GM19328 (cell line): ENCODE measurements around the gene SLC12A9.

Experiments
- ATAC-seq: cut with Tn5 transposase; IDR thresholded peaks from one replicate; pipeline ENCODE4 v1.9.1; 2021; ENCODE audit warnings: mild to moderate bottlenecking, moderate library complexity; ENCODE audit not compliant: unreplicated experiment

Gene SLC12A9

DNA sequence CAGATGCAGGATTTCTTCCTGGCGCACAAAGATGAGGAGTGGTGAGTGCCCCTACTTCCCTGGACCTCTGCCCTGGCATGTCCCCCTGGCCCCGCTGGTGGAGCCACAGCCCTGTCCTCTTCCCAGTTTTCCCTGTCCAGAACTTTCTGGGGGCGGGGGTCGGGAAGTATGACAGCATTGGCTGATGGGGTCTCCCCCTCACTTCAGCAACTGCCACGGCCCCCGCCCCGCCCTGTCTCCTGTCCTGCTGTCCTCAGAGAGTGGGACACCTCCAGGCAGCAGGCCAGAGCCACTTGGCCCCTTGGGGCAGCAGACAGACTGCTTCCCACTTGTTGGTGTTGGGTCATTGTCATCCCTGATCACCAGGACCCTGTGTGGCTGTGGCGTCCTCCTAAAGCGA is 29.7 kb downstream of the SLC12A9 start:
- ATAC-seq: no peak

DNA sequence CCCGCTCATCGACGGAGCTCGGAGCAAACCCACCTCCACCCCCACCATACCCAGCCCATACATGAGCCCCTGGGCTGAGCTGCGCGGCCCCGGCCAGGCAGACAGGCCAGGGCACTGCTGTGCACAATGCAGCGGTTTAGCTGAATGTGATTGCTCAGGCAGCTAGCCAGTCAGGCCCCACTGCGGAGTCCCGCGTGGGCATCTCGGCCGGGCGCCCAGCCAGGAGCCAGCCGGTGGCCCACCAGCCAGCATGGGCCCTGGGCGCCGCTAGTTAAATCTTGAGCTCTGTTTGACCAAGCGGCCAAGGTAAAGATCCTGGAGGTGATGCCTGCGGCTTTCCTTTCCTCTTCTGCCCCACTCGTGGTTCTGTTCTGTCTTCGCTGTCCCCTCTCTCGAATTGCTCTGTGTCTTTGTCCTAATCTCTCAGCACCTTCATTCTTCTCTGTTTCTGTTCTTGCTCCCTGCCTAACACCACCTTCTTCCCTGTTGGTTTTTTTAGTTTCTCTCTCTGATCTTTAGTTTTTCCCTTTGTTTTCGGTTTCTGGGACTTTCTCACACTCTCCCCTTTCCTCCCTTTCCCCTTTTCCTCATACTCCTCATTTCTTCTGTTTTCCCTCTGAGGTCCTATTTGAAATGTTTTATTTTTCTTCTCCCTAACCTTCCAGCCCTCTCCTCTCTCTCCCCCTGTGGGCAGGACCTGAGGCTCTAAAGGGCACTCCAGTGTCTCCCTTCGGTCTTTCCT is 30.4 kb downstream of the SLC12A9 start:
- ATAC-seq: no peak

DNA sequence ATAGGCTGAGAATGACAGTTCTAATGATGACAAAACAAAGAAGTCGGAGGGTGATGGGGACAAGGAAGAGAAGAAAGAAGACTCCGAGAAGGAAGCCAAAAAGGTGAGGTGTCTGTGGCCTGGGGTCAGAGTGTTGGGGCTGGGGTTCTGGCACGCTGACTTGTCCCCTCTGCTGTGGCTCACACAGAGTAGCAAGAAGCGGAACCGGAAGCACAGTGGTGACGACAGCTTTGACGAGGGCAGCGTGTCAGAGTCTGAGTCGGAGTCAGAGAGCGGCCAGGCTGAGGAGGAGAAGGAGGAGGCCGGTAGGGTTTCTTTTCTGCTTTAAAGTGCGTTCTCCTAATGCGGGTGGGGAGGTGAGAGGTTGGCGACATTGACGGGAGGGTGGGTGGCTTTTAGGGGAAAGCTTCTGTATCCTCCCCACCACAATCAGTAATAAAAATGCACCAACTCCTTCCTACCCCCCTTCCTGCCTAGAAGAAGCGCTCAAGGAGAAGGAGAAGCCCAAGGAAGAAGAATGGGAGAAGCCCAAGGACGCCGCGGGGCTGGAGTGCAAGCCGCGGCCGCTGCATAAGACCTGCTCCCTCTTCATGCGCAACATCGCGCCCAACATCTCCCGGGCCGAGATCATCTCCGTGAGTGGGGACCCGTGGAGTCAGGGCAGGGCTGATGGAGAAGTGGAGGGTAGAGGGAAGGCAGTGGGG is 32.4 kb downstream of the SLC12A9 start:
- no peak for ATAC-seq

DNA sequence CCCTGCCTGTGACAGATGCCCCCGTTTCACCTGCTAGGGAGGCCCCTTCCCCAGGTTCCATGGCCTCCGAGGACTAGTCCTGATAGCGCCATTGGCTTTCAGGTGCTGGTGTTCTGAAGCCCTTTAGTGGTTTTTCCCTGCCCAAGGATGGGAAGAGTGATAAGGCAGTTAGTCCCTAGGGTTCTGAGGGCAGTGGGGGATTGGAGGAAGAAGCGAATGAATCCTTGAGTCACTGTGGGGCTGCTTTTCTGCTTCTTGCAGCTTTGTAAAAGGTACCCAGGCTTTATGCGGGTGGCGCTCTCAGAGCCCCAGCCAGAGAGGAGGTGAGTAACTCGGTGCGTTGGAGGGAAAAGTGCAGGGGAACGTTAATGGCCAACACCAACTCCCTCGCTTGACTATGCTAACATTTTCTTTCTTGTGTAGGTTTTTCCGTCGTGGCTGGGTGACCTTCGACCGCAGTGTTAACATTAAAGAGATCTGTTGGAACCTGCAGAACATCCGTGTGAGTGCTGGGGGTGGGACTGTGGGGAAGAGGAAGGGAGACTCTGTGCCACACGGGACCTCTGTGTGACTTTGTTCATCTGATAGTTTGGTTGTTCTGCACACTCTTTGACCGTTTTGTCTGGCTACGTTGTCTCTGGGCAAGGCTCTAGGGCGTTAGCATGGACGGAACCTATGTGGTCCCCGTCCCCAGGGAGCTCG is 33.1 kb downstream of the SLC12A9 start:
- ATAC-seq: no peak

DNA sequence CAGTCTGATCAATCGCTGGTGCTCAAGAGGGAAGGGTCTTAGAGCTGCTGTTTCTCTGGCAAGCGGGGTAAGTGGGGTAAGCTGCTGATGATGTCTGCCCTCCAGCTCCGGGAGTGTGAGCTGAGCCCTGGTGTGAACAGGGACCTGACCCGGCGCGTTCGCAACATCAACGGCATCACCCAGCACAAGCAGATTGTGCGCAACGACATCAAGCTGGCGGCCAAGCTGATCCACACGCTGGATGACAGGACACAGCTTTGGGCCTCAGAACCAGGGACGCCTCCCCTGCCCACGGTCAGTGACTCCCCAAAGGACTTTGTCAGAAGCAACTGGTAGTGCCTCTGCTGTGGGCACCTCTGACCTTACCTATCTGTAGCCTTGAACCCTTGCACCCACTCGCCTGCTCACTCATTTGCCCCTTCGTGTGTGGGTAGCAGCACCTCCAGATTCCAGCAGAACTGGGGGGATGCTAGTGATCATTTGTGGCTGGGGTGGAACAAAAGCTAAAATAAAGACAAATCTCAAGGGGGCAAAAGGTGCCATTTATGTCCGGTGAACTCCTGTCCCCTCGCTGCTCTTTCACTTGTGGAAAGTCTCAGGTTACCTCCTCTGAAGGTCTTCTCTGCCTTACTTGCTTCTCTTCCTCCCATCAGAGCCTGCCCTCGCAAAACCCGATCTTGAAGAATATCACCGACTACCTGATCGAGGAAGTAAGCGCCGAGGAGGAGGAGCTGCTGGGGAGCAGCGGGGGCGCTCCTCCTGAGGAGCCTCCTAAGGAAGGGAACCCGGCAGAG is 33.8 kb downstream of the SLC12A9 start:
- no peak for ATAC-seq

DNA sequence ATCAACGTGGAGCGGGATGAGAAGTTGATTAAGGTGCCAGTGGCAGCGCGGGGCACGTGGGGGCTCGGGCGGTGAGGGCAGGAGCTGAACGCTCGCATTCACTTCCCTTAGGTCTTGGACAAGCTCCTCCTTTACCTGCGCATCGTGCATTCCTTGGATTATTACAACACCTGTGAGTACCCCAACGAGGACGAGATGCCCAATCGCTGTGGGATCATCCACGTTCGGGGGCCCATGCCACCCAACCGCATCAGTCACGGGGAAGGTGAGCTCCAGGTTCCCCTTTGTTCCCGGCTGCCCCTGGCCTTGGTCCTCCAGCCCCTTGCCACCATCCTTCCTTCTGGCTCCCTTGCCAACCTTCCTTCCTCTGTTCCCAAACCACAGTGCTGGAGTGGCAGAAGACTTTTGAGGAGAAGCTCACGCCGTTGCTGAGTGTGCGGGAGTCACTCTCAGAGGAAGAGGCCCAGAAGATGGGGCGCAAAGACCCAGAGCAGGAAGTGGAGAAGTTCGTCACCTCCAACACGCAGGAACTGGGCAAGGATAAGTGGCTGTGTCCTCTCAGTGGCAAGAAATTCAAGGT is 34.5 kb downstream of the SLC12A9 start:
- no peak for ATAC-seq

DNA sequence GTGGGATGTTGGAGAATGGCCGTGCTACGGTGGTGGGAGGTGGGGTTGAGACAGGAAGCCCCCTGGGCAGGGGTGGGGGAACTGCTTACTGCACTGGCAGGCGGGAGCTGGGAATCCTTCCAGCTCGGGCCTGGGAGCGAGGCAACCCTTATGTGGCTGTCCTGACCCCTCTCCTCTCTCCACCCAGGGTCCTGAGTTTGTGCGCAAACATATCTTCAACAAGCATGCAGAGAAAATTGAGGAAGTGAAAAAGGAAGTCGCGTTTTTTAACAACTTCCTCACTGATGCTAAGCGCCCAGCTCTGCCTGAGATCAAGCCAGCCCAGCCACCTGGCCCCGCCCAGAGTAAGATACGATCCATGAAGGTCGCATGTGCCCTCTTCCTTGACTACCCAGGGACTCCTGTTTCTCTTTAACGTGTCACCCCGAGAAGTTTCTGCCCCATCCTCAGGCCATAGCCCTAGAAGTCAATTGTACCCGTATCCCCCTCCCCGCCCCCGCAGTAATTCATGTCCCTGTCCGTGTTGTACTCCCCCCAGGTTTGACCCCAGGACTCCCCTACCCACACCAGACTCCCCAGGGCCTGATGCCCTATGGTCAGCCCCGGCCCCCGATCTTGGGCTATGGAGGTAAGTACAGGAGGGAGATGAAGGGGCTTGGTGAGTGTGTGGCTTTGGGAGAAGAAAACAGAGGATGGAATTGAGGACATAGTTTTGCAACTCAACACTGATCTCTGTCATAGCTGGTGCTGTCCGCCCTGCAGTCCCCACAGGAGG is 35.2 kb downstream of the SLC12A9 start:
- no peak for ATAC-seq

DNA sequence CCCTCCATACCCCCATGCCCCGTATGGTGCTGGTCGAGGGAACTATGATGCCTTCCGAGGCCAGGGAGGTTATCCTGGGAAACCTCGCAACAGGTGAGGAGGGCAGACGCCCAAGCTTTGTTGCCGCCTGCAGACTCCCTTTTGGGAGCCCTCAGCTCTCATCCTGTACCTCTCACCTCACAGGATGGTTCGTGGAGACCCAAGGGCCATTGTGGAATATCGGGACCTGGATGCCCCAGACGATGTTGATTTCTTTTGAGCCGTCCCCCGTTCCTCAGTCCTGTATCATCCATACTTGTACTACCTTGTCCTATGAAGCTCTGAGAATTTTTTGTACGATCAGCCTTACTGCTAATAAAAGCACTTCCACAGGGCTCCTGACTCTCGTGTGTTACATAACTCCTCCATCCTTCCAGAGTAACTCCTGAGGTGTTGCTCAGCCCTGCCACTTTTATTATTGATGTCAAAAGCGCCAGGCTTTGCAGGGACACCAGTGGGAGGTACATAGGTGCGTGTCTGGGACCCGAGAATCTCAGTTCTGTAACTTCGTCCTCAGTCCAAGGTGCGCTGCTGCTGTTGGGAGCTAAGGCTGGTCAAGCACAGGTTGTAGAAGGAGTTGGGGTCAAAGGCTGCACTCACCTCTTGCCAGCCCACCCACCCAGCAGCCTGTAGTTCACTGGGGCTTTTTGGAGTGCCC is 35.9 kb downstream of the SLC12A9 start:
- ATAC-seq: no peak

DNA sequence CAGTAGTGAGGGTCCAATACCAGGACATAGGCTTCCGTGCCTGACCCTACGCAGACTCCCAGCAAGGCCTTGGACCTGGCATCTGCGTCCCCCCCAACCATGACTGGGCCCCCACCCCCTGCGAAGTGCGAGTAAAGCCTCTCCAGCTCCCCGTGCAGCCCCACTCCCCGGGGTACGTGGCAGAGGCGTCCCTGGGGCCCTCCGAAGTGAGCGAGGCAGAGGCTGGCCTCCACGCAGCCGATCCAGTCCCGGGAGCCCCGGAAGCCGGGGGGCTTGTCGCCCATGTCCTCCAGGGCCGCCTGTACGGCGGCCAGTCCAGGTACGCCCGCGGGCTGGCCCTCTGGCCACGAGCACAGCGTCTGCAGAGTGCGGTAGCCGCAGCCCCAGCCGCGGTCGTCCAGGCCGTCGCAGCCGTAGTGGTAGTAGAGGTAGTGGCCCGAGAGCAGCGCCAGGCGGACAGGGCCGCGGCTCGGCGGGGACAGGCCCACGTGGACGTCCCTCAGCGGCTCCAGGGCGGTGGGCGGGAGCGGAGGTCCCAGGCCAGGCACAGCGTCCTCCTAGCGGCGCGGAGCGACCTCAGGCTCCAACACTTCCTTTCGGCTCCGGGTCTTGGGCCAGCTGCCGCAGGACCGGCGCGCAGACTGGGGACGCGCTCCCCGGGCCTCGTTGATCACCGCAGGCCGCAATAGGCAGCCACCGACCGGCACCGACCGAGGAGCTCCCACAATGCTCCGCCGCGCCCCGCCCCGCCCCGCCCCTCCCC is 36.7 kb downstream of the SLC12A9 start, which contains the start of gene UFSP1:
Gene UFSP1, minus strand, starts transcription at position 728 of the 763 bp plus-strand sequence. Its CDS starts 444 bp downstream, at position 284.
- ATAC-seq: peak; percentile 24

DNA sequence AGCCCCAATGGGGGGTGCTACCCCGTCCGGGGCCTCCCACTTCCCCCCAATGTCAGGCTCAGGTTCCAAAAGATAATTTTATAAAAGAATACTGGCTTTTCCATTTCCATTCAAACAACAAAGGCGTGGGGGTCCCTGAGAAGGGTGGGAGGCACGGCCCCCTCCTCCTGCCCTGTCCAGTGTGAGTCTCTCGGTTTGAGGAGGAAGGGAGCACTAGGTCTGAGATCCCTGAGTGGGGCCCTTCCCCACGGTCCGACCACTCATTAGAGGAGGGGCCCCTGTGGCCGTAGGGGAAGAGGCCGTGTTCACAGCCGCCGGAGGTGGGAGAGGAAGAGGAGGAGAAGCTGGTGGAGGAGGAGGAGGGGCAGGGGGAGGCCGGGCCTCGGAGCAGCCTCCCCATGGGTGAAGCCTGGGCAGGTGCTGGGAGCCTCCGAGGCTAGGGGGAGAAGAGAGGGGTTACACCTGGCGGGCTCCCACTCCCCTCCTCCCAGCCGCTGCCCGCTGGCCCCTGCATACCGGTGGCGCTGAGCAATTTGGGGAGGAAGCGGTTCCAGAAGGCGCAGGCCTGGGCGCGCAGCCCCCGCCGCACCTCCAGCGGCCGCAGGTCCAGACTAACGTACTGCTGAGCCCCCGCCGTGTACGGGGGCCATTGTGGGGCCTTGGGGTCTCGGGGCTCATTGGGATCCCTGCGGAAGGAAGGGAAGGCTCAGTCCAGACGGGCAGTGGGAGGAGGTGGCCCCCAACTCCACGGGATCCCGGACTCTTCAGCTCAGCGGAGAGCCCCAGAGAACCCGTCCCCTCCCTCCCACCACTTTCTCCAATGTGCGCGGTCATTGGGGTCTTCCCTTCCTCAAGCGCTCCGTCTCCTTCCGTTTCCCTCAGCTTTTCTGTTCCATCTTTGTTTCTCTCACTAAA is 38.4 kb downstream of the SLC12A9 start:
- no peak for ATAC-seq

DNA sequence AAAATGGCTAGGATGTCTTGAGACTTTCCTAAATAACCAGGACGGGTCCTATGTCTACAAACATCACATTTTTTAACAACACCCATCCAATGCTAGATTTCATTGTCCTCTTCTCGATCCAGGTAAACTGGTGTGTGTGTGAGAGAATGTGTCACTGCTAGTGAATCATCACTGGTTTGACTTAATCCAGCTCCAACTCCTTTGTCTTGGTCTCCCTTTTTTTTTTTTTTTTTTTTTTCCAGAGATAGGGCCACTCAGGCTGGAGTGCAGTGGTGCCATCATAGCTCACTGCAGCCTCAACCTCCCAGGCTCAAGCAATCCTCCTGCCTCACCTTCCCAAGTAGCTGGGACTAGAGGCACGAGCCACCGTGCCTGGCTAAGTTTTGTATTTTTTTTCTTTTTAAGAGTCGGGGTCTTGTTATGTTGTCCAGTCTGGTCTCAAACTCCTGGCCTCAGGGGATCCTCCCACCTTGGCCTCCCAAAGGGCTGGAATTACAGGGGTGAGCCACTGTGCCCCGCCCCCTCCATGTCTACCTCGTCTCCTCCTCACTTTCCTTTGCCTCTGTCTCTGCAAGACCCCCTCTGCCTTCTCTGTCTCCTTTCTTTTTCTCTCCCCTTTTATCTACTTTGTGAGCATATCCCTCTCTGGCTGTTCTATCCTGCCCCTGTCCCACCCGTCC is 39.2 kb downstream of the SLC12A9 start:
- no peak for ATAC-seq

DNA sequence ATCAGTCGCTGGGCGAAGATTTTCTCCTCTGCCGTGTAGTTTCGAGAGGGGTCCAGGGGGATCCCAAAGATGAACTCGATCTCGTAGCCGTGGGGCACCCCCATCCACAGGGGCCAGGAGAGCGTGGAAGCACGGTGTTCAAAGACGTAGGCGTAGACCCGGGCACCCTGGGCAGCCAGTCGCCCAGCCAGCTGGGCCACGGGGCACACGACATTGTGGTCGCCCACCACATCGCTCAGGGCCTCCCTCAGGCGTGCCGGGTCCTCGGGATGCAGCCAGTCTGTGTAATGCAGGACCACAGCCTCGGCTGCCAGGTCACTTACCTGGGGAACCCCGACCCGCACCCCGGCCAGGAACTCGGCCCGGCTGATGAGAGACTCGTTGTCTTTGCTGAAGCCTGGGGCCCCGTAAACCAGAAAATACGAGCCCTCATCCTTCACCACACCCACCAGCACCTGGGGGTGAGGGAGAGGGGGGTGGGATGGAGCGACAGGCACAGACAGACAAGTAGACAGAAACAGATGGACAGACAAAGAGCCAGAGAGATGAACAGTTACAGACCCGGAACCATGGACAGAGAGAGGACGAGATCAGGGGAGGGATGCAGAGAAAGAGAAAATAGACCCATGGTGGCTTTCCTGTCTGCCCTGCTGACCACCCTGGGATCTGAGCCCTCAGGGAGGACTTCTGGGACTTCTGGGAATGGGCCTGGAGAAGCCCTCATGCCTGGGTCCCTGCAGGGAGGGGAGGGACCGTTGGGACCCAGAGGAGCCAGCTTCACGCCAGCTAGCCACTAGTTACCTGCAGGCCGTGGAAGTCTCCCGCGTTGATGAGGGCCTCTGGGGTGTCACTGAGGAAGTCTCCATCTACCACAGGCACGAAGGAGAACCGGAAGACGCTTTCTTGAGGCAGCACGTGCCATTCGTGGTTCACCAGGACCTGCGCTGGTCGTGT is 40.1 kb downstream of the SLC12A9 start:
- no peak for ATAC-seq

DNA sequence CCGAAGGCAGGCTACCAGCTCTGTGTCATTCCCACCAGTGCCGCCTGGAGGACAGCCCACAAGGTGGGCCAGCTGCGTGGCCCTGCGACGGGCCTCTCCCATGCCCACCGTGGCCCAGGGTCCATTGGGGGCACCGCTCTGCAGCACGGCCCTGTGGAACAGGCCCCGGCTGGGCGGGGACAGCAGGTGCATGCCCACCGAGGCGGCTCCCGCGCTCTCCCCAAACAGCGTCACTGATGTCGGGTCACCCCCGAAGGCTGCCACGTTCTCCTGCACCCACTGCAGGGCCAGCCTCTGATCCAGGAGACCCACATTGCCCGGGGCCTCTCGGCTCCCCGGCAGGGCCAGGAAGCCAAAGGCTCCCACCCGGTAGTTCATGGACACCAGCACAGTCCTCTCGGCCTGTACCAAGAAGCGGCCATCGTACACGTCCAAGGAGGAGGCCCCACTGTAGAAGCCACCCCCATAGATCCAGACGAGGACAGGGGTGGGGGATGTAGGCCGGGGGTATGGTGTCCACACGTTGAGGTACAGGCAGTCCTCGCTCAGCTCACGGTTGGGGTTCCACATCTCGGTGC is 40.9 kb downstream of the SLC12A9 start:
- no peak for ATAC-seq

DNA sequence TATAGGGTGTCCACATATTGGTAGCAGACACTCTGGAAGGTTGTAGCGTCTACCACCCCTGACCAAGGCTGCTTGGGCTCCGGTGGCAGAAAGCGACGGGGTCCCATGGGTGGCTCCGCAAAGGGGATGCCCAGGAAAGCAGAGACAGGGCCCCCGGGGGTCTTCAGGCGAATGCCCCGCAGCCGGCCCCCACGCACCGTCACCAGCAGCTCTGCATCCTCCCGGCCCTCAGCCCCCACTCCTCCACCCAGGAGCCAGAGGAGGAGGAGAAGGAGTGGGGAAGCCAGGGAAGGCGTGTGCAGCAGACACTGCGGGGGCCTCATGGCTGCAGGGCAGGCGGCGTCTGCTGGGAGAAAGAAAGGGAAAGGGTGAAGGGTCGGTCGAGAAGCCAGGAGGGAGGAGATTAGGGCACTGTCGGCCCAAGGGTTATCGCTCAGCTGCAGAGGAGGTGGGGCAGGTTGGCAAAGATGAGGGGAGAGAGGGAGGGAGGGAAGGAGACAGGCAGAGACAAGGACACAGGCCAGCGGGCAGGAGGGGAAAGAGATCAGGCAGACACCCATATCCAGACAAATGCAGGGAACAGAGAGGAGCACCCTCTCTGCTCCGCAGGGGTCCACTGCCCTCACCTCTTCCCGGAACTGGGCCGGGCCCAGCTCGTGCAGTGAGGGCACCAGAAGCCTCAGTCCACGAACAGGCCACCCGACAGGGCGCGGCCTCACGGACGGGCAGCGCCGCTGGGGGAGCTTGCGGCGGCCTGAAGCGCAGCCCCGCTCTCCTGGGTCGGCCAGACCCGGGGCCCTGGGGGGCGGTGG is 41.6 kb downstream of the SLC12A9 start:
- ATAC-seq: no peak
